GM18517 (cell line): Measurements from ENCODE around the gene NGB.
"Not testable (repeated sequence)": the region's sequence is repeated elsewhere in the genome, so short reads cannot be mapped to it uniquely, and the experiment has no call there.

Source experiments
- ATAC-seq: cut with Tn5 transposase; IDR thresholded peaks from one replicate; pipeline ENCODE4 v1.9.1; 2021; ENCODE audit warnings: mild to moderate bottlenecking, moderate library complexity; ENCODE audit not compliant: unreplicated experiment

NGB gene

DNA sequence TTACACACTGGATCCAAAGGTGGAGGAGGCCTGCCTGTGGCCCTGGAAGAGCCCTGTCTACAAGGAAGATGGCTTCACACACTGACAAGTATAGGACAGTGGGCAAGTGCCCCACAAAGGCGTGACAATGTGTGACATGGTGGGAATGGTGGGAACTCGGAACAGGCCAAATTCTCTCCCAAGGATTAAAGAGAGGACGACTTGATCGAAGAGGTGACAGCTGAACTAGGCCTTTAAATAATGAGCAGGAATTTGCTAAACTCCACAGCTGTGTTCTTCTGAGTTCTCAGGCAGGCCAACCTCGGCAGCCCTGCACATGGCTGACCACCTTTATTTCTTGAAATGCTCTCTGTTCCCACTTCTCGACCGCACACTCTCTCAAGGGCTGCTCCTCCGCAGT, 25.9 kb upstream of the NGB start:
- no peak for ATAC-seq

DNA sequence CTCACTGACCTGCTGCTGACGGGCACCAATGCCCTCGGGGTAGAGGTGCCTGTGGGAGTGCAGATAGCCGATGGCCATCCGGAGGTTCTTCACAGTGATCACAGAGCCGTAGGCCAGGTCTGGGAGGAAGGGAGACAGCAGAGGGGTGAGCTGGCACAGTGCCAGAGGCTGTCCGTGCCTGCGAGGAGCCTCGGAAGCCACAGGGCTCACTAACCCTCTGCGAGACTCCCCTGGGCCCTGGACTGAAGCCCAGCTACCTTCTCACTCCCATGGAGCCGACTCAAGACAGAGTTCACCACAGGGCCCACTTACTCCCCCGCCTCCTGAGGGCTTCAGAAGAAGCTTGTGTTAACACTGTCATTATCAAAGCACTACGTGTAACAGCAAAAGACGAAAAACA, 25.1 kb upstream of the NGB start:
- ATAC-seq = no peak

DNA sequence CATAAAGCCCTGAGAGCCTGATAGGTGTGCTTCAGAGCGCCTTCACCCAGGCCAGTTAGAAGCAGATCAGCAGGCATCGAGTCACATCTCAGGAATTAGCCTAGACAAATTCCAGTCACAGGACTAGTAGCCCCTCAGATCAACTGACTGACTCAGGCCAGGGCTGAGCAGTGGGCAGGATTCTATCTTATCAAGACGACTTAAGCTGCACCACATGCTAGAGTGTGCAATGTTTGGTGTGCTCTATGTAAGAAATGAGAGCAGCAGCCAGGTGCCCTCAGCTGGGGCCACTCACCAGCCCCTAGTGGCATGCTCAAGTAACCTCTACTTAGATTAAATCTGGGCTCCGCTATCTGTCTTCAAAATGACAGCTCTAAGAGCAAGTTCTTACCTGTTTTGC, 19.7 kb upstream of the NGB start:
- no peak for ATAC-seq

DNA sequence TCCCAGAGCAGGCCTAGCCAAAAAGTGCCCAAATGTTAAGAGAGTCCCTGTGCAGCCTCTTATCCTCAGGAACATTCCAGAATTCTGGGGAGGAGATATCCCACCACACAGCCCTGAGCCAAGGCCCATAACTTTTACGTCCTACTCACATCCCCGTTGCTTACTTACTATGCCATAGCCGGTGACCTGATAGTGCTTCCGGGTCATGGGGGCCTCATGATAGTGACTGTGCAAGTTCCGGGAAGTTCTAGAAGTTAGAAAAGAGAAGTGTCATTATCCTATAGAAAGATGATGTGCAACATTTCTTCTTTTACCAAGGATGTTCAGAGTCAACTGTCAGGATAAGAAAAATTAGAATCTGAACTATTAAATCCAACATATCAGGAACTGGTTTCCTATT, 15.6 kb upstream of the NGB start:
- no peak for ATAC-seq

DNA sequence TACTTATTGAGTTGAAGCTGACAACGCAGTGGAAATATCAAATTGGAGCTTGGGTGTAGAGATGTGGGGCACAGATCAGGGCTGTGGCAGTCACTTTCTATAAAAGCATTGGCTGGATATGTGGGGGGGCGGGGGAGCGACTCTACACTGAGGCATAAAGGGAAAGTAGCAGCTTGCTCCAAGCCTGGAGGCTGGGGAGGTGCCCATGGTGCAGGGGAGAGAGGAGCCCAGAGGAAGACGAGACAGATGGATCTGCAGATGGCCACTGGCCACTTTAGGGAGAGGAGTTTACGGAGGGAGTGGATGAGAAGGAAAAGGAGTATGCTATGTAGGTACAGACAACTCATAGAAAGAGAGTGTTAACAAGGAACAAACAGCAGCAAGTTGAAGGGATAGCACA, 13.5 kb upstream of the NGB start:
- no peak for ATAC-seq

DNA sequence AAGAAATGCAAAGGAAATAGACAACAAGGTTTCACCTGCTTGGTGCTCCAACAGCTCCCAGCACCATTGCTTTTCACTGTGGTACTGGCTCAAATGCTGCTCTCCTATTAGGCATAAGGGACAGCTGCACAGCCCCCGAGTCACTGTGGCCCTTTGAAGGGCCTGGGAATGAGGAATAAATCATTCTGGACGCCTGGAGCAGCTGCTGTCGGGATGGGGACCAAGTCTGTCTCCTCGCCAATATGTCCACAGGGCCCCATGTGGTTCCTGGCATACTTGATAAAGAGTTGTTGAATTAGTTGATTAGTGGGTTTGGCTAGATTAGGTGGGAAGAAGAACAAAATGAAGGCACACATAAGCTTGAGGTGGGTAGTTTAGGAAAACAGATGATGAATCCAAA, 13.1 kb upstream of the NGB start:
- ATAC-seq = no peak

DNA sequence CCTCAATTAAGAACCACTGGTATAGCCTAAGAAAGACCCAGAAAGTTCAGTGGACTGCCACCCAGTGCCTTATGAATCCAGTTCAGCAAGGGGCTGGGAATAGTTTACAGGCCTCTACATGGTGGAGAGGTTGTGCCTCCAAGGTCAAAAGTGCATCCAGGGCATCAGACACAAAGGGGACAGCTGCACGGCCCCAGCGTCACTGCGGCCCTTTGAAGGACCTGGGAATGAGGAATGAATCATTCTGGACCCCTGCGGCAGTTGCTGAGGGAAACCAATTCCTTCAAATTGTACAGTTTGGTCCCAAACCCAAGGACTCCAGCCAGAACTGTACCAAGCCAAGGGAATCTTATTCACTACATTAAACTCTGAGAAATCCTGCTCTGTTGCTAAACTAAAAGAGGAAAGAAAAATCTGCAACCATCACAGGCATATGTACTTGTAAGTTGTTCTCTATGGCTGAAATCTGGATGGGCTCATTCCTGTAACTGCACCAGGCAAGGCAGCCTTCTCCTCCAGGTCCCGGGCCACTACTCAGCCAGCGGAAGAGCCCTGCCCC, 10.9 kb upstream of the NGB start:
- ATAC-seq = no peak

DNA sequence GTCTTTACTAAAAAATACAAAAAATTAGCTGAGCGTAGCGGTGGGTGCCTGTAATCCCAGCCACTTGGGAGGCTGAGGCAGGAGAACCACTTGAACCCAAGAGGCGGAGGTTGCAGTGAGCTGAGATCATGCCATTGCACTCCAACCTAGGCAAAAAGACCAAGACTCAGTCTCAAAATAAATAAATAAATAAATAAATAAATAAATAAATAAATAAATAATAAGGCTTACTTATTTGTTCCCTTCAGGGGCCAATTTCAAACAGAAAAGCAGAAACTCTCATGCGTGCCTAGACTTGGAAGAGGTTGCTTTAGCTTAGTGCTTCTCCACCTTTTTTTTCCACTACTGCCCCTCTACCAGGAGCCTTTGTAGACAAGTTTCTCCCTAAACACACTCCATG, 9.9 kb upstream of the NGB start:
- not testable (repeated sequence) for ATAC-seq

DNA sequence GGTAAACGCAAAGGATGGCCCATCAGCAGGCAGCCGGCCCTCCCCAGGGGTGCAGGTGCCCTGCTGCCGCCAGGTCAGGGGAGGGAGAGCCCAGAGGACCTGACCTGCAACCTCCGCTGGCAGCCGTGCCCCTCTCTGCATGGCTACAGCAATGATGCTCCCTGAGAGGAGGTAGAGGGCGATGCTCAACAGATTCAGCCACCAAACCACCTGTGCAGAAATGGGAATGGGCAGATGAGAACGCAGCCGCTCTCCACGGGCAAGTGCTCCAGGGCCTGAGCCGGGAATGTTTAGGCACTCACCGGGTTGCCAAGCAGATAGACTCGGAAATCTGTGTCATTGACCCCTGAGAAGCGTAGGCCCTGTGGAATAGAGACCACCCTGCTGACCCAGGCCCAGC, 8.7 kb upstream of the NGB start:
- no peak for ATAC-seq

DNA sequence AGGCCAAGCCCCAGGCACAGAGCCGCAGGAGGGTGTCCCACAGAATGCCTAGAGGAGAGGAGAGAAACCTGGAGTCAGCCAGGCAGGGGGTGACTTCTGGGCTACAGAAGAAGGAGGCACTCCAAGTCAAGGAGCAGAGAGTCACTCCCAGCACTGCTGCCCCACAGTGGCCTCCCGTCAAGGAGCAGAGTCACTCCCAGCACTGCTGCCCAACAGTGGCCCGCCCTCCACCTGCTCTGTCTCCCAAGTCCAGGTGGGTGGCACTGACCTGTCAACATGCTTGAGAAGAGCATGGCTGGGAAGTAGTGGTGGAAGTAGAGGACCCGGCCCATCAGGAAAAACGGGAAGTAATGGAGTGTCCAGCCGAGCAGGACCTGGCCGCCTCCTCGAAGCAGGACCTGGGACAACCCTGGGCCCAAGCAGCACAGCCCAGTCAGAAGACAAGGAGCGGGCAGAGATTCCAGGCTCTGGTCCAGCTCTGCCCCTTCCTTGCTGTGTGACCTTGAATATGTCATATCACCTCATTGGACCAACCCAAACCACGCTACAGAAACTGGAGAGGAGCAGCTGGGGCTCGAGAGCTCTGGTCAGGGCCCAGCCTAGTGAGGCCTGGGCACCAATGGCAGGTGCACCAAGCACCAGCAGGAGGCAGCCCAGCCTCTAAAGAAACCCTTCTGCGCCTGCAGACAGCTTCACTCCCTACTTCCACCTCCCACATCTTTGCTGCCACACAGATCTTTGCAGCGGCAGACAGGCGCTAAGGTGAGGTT, 7.6 kb upstream of the NGB start:
- no peak for ATAC-seq

DNA sequence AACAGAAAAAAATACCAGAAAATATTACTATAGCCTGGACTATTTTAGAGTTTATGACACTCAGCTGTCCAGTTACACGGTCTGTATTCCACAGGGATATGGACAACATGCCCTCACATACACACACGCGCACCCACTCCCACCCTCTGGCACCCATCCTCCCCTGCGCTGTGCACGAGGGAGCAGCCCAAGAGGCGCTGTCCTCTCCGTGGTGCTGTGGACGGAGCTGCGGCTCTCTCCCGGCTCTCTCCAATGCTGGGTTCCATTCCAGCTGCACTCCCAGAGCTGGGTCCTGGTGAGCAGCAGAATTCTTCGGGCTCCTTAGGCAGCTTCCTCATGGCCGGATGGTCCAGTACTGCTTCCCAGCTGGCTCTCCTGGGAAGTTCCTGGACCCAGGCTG, 6.0 kb upstream of the NGB start:
- ATAC-seq = no peak

DNA sequence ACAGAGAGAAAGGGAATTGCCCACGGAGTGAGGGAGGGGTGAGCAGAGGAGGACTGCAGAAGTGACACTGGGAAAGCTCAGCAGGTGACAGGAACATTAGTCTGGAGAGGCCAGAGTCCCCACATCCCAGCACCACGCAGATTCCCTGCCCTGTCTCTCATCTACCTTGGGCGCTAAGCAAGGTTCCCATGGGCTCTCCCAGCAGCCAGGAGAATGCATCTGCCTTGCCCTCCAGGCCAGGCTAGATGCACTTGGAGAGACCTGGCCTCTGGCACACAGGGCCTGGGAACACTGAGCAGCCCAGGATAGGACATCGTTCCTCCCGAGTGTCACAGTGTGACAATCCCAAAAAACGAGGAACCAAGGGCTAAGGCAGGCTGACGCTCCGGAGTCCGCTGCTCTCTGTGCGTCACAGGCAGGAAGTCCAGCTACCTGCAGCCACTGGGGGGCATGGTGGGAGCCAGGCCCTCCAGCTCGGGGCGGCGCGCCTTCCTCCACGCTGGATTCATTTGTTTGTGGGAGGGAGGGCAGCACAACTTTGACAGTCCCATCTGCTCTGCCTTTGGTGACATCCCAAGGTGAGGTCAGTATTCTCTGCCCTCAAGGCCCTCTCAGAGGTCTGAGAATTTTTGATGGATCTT, 5.4 kb upstream of the NGB start:
- ATAC-seq = no peak

DNA sequence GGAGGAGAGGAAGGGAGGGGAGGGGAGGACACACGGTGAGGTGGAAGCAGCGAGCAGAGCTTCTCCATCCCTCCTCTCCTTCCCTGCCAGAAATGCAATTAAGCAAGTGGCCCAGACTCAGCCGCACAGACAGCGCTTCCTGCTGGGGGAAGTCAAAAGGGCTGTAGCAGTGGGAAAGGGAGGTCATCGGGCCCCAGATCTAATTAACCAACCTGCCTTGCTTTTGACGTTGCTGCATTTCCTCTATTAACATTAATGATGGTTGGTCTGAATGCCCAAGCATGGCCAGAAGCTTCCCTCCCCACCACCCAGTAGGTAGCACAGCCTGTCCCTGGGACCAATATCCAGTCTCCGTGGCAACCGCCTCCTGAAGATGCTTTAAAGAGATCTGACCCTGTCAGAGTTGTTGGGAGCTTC, 4.6 kb upstream of the NGB start:
- ATAC-seq = no peak

DNA sequence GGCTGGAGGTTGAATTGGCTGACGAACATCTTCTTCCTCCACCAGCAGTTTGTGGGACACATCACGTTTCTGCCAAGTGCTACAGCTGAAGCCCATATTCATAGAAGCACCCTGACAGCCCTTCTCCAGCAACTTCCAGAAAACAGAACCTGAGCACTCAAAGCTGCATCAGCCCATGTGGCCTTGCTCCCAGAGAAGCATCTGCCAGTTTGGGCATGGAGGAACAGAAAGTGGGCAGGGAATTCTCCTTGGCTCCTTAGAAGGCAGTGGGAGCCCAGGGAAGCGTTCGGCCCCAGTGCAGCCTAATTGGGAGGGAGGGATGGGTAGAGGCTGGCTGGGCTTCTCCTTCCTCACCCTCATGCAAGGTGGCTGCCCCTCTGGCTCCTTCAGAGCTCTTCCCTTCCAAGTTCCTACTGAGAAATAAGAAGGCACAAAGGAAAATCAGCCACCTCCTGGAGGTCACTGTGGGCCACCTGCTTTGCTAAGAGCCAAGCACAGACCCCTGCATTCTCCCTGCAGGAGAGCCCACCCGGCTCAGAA, 4.1 kb upstream of the NGB start:
- no peak for ATAC-seq

DNA sequence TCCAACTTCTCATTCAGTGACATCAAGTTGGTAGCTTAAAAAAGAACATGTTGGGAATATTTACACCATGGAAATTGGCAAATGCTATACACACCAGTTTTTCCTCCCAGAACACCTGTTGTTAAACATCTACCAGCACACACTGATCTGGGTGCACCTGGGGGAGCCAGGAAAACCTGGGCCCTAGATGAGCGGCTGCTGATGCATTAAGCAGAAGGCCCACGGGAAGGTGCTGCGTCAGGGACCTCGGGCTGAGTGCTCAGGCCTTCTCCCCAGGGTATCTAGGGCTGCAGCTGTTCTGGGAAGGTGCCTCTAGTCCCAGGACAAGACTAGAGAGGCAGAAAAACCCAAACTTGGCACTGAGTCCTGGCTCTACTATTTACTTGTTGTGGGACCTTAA, 2.8 kb upstream of the NGB start:
- no peak for ATAC-seq

DNA sequence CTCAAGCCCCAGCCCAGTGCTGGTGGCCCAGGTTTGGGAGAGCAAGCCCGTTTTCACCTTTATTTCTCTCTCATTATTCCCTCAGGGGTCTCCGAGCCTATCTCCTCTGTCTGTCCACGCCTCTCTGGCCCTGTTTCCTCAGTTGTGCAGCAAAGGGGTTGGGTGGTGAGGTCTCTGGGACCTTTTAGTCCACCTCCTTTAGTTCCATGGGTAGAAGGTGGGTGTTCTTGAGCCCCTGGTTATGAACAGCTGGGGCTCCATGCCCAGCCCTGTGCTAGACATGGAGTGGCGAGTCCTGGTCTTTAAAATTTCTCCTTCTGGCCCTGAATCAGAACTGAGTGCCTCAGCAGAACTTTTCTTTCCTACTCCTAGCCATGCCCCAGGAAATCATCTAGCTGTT, 1.3 kb upstream of the NGB start:
- no peak for ATAC-seq

DNA sequence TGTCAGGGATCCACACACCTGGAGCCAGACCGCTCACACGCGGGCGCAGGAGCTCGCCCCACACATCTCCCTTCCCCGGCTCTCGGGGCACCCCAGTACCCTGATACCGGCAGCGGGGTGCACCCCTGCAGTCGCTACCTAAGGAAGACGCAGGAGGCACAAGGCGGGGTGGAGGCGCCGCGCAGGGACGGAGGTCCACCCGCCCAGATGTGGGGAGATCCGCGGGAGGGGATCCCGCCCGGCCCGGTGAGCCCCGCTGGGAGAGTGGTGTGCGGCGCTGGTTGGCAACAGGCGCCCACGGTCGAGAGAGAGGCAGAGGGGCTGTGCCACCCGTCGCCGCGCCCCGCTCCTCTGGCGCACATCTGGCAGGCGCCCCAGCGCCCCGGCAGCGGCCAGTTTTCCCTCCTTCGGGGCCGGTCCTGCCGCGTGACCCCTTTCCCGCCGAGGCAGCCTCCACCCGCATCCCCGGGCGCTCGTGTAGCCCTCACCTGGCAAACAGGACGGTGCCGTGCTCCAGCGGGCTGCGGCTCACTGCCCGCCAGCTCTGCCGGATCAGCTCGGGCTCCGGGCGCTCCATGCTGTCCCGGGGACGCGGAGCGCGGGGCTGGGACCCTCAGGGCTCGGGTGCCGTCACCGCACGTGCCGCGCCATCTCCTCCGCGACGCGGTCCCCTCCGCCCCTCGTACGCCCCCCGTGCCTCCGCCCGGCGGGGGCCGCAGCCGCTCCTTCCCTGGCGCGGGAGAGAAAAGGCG, 469 bp downstream of the NGB start:
- no peak for ATAC-seq

DNA sequence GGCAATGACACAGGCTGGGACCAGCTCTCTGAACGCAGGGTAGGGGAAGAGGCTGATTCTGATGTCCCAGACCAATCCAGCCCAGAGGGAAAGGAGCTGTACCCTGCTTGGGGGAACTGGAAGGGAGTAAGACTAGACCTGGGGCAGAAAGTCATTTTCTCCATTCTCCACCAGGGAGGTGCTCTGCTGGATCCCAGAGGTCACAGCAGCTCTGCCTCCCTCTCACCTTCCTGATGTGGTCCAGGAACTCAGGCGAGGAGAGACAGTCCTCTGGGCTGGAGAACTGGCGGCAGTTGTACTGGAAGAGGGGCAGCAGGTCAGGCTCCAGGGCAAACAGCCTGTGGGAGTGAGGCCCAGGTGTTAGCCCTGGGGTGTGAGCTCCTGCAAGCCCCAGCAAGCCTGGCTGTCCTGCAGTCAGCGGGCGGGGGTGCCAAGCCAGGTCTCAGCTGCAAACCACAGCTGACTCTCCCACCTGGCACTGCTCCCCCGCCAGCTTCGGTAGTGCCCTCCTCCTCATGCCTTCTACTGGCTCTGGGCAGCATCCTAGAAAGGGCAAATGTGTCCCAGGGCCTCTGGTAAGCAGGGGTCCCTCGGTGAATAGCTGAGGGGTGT, 1.9 kb downstream of the NGB start:
- ATAC-seq = no peak

DNA sequence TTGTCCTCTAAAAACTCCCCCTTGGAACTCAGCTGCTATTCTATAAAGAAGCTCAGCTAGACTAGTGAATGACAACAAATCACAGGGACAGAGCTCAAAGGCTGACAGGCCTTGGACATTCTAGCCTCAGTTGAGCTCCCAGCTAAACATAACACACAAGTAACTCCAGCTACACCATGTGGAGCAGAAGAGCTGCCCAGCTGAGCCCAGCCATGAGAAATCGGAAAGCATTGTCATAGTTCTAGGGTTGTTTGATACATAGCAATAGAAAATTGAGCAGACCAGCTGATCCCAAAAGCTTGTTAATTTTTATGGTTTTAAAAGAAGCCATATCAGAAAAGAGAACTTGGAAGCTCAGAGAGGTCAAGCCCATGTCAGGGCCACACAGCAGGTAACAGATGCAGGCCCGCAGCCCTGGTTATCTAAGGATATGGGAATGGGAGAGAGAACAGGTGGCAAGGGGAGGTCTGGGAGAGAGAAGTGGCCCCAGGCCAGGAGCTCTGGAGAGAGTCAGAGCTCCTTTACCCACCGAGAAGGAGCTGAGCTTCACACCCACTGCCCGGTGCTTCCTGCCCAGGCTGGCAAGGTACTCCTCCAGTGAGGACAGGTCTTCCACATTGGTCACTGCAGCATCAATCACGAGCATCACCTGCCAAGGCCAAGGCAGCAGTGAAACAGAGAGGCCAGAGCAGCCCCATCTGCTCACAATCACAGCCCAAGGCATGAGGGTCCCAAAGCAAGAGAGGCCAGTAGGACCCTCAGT, 2.9 kb downstream of the NGB start:
- no peak for ATAC-seq

DNA sequence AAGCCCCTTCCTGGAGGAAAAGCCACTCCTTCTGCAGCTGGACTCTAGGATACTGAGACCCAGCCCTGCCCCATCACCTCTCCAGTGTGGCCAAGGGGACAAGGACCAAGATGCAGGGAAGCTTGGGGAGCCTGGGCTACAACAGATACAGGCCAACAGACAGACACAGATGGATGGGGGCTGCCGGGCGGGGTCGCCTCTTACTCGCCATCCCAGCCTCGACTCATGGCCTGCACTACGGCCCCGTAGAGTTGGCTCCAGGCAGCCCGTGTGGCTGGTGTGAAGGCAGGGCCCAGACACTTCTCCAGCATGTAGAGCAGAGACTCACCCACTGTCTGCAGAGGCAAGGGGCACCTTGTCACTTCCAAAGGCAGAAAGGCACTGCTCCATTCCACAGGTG, 4.7 kb downstream of the NGB start:
- no peak for ATAC-seq
